Eye (tissue), 1 donor: Measurements from ENCODE around the gene LMO7.
"Not testable (repeated sequence)": the region's sequence is repeated elsewhere in the genome, so short reads cannot be mapped to it uniquely, and the experiment has no call there.

Source experiments
- DNase-seq: peaks from one replicate; pipeline ENCODE4 v3.0.0-alpha.2; 2015

Gene LMO7

DNA sequence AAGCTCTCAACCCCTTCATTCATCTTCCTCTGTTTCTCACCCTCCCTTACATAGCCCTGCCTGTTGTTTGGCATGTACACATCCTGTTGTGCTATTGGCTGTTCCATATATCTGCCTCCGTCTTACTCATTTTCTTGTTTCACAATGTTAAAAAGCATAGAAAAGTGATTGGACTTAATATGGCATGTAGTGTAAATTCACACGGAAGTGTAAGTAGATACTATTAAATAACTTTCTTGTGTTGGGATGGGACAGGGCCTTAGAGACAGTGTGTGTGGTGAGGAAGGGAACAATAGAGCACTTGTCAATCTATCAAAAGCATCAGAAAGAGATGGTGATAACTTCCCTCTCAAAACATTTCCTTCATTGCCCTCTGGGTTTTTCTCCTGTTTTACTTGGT, 12.3 kb downstream of the LMO7 start:
- DNase-seq, result no peak

DNA sequence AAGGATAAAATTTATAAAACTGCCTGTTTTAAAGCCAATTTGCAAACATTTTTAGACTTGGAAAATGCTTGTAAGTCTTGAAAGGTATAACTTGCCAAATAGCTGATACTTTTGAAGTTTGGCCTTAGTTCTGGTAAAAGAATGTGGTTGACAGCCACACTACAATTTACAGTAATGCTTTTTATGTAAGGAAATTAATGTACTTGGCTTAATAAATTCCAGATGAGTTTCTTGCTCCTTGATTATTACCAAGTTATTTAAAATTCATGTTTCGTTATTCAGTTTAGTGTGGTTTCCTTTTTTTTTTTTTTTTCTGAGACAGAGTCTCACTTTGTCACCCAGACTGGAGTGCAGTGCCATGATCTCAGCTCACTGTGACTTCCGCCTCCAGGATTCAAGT, 14.9 kb downstream of the LMO7 start:
- no peak for DNase-seq

DNA sequence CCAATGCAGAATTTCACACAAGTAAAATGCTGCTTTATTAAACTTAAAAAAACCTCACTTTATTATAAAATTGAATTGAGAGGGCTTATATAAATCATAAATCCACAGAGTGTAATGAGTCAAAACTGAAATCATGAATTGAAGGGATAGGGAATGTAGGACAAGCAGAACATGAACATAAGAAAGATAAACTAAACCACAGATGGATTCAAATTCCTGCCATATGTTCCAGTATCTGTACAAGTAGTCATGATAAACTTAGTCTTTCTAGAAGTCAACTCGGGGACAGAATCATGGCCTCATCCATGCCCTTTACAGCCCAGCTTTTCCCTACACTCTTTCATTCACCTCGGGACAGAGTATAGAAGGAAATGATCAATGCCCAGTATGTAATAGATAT, 16.6 kb downstream of the LMO7 start:
- DNase-seq, result no peak

DNA sequence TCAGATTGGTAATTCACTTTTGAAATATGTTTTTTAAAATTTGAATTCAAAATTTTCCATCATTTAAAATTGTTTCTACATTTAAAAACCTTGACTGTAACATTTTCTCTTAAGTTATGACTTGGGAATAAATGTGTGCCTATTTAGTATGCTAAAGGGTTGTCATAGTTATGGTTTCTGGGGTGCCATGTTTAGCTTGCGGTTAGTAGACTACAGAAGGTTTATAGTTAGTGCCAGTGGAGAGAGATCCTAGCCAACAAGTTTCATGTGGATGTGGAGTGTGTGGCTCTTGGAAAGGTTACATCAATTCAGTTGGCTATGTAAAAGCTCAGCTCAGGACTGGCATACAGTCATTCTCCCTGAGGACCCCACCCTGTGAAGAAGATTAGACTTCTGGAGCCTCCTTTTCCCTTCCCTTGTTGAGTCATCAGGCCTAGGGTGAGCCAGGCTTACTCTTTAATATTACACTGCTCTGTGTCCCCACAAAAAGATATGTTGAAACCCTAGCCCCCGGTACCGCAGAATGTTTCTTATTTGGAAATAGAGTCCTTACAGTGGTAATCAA, 20.4 kb downstream of the LMO7 start:
- DNase-seq, result no peak

DNA sequence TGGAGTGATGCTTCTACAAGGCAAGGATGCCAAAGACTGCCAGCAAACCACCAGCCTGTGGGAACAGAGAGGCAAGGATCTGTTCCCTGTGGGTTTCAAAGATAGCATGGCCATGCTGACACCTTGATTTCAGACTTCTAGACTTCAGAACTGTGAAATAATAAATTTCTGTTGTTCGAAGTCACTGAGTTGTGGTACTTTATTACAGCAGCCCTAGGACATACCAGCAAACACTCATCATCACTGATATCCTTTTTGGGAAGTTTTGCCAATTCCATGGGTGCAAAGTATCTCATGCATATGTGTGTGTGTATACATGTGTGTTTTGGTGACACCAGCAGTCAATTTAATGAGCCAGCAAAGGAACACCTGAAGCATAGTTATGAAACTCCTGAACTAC, 21.0 kb downstream of the LMO7 start:
- no peak for DNase-seq

DNA sequence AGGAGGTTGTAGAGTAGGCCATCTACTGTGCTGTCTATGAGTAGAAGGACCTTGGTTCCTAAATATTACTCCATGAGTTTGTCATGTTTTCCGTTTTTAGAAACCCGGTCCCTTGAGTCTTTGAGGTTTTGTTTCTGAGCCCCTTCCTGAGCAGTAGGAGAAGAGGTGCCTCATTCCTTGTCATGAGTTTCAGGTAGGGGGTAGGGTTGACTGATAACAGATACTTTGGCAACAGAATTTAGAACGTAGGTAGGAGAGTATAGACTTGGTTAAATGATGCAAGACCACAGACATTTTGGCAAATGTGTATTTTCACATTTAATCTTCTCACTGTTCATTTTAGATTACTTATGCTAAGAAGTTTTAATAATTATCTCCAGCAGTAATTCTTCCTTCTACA, 24.6 kb downstream of the LMO7 start:
- DNase-seq, result no peak

DNA sequence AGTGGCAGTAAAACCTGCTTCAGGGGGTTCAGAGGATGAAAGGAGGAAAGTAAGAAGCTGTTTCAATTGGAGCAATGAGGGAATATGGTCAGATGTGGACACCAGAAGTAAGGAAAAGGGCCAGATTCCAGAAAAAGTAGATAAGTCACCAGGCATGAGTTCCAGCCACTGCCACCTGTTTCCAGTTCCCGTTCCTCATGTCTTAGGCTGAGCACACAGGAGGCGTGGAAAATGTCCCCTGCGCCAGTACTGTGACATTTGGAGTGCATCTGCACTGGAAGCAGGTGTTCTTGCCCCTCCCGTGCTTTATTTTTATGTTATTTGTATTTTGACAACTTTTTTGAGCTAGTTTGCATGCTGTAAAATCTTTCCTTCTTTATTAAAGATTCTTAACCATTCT, 25.3 kb downstream of the LMO7 start:
- DNase-seq, result no peak

DNA sequence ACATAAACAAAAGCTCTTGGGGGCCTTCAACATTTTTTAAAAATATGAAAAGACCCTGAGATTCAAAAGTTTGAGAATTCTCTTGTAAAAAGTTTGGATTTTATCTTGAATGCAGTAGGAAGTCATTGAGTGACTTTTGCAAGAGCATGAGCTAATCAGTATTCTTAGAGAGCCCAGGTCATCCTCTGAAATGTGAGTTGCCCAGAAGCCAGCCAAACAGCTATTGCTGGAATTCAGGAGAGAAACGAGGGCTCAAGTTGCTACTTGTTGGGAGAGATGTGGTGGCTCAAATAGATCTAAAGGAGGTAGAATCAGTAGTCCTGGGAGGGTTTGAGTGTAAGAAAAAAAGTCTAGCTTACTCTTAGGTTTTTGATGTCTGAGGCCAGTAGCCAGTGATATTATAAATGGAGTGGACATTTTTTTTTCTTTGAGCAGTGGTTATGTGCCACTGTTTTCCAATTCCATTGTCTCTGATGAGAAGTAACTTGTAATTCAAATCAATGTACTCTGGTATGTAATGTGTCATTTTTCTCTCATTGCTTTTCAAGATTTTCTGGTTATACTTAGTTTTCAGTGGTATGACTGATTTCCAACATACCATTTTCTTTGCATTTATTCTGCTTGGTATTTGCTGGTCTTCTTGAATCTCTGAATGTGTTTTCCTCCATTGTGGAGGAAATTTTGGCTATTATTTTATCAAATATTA, 30.7 kb downstream of the LMO7 start:
- DNase-seq, result no peak

DNA sequence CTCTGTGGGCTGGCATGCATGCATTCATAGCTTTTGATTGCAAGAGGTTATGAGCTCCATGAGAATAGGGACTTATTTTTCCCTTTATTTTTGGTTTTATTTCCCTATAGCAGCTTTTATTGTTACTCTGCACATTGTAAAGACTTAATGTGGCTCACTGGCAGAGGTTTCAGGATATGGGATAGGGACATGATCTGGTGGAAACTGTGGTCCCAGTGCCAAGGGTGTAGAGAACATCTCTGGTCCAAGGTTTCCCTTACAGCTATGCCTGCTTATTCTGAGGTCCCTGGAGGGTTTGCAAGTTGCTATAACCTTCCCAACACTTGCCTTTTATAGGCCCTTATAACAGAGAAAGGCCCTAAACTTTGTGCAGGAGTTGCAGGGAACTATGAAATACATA, 33.6 kb downstream of the LMO7 start:
- DNase-seq, result no peak

DNA sequence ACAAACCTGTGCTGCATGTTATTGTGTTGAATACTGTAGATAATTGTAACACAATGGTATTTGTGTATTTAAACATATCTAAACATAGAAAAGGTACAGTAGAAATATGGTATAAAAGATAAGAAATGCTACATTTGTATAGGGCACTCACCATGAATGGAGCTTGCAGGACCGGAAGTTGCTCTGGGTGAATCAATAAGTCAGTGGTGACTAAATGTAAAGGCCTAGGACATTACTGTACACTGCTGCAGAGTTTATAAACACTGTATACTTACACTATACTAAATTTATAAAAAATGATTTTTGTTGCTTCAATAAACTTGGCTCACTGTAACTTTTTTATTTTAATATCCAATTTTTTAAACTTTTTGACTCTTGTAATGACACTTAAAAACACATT, 34.4 kb downstream of the LMO7 start:
- no peak for DNase-seq

DNA sequence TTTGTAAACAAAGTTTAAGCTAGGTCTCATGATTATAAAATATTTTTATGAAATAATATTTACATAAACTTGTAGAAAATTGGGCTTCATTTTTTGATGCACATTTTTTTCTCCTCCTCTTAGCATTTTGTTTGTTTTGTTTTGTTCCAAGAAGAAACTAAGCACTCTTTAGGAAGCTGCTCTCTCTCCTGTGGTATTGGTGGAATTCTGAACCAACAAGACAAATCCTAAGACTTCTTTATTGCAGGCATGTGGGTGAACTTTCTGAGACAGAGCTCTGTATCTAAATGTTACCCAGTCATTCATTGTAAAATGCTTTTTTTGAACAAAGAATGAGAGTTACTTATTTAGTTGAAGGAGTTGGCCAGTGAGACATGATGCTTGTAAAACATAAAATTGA, 39.3 kb downstream of the LMO7 start:
- no peak for DNase-seq

DNA sequence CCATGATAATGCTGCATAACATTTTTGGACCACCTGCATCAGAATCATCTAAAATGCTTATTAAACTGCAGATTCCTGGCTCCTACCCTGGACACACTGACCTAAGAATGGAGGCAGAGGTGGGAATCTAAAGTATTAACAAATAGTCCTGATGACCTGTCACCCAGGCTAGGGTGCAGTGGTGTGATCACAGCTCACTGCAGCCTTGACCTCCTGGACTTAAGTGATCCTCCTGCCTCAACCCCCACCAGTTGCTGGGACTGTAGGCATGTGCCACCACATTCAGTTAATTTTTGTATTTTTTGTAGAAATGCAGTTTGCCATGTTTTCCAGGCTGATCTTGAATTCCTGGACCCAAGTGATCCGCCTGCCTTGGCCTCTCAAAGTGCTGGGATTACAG, 43.3 kb downstream of the LMO7 start:
- no peak for DNase-seq

DNA sequence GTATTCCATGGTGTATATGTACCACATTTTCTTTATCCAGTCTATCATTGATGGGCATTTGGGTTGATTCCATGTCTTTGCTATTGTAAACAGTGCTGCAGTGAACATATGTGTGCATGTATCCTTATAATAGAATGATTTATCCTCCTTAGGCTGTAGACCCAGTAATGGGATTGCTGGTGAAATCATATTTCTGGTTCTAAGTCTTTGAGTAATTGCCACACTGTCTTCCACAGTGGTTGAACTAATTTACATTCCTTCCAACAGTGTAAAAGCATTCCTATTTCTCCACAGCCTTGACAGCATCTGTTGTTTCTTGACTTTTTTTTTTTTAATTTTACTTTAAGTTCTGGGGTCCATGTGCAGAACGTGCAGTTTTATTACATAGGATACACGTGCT, 44.1 kb downstream of the LMO7 start:
- DNase-seq, result not testable (repeated sequence)

DNA sequence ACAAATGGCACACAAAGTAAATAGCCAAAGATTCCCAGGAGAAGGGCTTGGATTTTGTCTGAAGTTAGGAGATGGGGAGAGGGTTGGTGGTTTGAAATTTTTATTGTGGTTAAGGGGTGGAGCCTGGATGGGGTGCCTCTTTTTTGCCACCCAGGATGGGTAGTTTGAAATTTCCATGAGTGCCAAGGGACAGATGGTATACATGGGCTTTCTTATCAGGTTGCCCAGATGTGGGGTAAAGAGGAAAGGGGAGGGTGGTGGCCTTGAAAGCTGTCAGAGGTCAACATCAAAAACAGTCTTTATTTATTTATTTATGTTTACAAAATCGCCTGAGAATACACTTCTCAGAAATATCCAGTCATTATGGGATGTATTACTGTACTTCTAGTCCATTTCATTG, 46.2 kb downstream of the LMO7 start:
- no peak for DNase-seq

DNA sequence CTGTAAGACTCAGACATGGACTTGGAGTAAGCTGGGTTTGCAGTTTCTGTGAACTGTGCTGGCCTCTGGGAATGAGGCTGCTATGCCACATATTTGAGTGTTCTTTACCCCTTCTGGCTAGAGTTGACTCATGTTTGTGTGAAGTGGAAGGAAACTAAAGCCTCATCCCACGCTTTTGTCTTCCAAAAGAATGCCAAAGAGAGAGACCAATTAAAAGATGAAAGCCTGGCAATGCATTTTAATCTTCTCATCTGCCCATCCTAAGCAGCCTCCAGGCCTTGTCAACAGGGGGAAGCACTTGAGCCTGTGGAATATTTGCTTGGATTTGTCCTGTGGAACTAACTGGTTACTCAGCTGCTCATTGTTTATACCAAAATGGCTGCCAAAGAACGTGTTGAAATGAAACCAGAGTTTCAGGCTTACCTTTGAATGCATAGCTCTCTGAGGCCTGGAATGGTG, 49.1 kb downstream of the LMO7 start:
- DNase-seq, result peak; percentile 25

DNA sequence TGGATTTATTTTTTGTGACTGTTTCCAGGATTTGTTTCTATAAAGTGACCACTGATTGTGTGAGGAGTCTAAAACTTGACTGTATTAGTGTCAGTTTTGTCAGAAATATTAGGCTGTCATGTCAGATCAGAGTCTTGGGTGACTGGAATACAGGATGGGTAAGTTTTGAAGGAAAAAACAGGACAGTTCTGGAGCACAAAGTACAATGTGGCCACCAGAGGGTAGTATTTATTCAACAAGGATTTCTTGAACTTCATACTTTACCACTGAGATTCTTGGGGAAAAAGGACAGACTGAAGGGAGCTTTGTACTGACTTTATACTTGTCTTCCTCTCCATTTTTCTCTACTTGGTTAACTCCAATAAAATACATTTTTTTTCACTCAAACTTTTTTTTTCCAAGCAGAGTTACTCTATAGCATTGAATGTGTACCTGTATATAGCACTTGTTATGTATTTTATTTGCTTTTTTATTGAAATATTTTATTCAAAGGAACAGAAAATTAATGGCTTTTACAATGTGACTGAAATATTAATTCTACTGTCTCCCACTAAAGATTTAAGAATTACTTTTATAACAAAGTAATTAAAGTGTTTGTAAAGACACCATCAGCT, 51.1 kb downstream of the LMO7 start:
- peak; percentile 32 for DNase-seq

DNA sequence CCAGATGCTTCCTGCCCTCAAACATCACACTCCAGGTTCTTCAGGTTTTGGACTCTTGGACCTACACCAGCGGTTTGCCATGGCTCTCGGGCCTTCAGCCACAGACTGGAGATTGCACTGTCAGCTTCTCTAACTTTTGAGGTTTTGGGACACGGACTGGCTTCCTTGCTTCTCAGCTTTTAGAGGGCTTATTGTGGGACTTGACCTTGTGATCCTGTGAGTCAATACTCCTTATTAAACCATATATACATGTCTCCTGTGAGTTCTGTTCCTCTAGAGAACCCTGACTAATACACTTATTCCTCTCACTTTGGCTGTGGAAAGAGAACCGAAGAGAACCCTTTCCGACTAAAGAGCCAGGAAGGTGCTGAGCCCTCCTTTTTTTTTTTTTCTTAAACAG, 53.6 kb downstream of the LMO7 start:
- DNase-seq, result no peak

DNA sequence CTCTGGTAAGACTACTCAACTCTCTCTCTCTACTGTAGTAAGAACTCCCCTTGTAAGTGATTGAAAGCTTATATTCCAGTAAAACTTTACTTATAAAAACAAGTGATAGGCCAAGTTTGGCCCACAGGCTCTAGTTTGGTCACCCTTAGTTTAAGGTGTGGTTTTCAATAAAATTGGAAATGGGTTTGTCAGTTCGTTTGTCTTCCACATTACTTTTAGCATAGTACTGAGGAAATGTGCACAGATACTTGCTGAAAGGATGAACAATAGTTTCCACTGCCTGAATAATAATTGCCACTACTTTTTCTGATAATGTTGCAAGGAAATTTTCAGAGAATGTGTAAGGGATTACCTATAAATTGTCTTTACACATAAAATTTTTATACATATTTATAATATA, 54.5 kb downstream of the LMO7 start:
- no peak for DNase-seq

DNA sequence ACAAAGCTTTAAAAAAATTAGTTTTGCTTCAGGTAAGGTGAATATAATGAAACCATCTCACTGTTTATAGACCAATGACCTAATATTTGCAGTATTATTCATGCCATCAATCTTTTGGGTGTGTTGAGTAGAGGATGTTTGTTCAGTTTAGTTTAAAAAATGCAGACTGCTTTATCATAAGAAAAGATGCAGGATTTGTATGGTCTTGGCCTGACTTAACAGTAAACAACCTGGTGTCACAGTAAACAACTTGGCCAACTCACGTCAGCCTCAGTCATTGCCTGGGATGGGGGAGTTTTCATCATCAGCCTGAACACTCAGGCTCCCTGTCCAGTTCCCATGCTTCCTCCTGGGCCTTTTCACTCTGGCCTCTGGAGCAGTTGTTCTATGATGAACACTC, 55.1 kb downstream of the LMO7 start:
- DNase-seq, result no peak

DNA sequence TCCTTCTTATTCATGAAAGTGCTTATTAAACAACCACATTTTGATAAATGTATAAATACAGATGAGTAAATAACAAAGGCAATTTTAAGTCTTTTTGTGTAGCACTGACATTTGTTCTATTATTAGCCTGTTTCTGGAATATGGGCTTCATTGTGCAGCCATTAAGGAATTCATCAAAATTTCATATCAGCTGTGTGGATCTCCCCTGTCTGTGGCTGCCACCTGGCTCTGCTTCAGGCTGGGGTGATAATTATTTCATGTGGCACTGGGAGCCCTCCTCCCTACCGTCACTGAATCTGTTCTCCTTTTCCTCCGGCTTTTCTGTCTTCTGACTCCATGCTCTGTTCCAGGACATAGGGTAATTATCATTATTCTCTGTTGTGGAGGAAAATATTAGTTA, 57.1 kb downstream of the LMO7 start:
- peak; percentile 40 for DNase-seq

DNA sequence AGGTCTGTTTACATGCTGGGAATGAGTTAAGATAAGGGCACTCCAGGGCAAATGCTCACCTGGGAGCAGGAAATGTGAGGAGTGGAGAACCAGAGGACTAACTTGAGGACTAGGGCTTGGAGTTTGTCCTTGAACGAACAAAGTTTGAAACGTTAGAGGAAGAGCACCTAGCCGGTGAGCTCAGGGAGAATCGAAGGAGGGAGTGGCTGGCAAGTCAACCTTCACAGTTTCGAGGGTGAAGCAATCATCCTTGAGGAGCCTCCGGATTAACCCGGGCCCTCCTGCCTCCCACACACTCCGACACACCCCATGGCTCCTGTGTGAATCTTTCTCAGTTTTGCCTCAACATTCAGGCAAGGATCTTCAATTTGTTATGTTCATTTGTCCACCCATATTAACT, 58.6 kb downstream of the LMO7 start:
- DNase-seq, result no peak

DNA sequence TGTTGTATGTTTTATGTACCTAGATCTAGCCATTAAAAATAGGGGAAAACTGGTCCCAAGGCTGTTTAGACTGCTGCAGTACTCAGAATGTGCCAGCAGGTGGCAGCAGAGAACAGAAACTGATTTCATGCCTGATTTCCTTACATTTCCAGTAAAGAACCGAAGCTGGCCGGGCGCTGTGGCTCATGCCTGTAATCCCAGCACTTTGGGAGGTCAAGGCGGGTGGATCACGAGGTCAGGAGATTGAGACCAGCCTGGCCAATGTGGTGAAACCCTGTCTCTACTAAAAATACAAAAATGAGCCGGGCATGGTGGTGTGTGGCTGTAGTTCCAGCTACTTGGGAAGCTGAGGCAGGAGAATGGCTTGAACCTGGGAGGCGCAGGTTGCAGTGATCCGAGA, 59.8 kb downstream of the LMO7 start:
- peak; percentile 94 for DNase-seq

DNA sequence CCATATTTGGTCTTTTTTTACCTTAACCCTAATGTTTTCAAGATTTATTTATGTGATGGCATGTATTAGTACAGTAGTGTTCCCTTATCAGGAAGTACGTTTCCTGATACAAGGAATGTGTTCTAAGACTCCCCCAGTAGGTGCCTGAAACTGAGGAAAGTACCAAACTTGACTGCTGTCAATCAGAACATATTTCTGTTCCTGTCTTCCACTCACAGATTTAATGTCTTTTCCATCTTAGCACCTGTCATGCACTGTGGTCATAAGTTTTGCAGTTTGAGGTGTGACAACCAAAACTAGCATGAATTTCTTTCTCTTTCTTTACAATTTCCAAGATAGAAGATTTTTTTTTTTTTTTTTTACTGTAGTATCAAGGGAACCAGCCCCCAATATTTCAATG, 62.9 kb downstream of the LMO7 start:
- no peak for DNase-seq

DNA sequence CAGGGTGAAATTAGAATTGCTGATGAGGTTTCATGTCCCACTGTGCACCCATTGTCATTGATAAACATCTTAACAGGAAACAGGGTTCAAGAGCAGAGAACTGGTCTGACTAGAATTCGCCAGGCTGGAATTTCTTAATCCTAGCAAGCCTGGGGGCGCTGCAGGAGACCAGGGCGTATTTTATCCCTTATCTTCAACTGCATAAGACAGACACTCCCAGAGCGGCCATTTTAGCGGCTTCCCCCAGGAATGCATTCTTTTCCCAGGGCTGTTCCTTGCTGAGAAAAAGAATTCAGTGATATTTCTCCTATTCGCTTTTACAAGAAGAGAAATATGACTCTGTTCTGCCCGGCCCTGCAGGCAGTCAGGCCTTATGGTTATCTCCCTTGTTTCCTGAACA, 63.6 kb downstream of the LMO7 start:
- DNase-seq, result not testable (repeated sequence)

DNA sequence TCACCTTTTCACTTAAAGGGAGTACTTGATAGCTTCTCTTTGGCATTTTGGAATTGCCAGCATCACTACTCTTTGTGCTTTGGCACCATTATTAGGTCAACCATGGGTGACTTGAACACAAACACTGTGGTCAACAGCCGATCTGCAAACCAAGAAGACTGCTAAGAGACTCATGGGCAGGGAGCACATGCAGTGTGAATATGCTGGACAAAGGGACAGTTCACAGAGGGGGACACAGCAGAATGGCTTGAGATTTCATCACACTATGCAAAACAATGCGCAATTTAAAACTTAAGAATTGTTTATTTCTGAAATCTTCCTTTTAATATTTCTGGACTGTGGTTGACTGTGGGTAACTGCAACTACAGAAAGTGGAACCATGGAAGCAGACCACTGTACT, 64.4 kb downstream of the LMO7 start:
- DNase-seq, result no peak
